Cardiac fibroblast (primary cell): ENCODE measurements around the gene HEYL.

Experiments used
- DNase-seq, 2 donors: peaks; one replicate each; pipeline versions ENCODE4 v3.0.0 to v3.0.0-alpha.2; 2010; ENCODE audit warnings: low read depth in 2 of 2
- H3K4me3 ChIP-seq, 2 donors: replicated peaks in 1 of 2; 1 replicate in 1 of 2; 2 replicates in 1 of 2; pipeline ENCODE4 v1.5.1; 2011; ENCODE audit warnings: low read depth in 2 of 2, low read length in 2 of 2, mild to moderate bottlenecking in 2 of 2, moderate library complexity in 1 of 2
- TF ChIP-seq, protein P1 (sequence below): IDR thresholded peaks from one replicate; pipeline ENCODE4 v1.5.1; 2011; ENCODE audit warnings: low read depth, mild to moderate bottlenecking, low read length, inconsistent platforms

HEYL gene

DNA sequence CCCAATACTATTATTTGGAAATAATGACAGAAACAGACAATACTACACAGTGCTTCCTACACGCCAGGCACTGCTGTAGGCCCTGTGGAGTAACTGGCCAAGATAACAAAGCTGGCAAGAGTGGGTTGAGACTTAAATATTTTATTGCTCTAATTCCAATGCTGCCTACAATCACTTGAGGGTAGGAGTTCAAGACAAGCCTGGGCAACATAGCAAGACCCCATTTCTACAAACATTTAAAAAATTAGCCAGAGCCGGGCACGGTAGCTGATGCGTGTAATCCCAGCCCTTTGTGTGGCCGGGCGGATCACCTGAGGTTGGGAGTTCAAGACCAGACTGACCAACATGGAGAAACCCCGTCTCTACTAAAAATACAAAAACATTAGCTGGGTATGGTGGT, 53.5 kb downstream of the HEYL start:
- TF ChIP-seq, protein P1, sequence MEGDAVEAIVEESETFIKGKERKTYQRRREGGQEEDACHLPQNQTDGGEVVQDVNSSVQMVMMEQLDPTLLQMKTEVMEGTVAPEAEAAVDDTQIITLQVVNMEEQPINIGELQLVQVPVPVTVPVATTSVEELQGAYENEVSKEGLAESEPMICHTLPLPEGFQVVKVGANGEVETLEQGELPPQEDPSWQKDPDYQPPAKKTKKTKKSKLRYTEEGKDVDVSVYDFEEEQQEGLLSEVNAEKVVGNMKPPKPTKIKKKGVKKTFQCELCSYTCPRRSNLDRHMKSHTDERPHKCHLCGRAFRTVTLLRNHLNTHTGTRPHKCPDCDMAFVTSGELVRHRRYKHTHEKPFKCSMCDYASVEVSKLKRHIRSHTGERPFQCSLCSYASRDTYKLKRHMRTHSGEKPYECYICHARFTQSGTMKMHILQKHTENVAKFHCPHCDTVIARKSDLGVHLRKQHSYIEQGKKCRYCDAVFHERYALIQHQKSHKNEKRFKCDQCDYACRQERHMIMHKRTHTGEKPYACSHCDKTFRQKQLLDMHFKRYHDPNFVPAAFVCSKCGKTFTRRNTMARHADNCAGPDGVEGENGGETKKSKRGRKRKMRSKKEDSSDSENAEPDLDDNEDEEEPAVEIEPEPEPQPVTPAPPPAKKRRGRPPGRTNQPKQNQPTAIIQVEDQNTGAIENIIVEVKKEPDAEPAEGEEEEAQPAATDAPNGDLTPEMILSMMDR = no peak
- H3K4me3 ChIP-seq = no peak overlapping the region
- no peak for DNase-seq

DNA sequence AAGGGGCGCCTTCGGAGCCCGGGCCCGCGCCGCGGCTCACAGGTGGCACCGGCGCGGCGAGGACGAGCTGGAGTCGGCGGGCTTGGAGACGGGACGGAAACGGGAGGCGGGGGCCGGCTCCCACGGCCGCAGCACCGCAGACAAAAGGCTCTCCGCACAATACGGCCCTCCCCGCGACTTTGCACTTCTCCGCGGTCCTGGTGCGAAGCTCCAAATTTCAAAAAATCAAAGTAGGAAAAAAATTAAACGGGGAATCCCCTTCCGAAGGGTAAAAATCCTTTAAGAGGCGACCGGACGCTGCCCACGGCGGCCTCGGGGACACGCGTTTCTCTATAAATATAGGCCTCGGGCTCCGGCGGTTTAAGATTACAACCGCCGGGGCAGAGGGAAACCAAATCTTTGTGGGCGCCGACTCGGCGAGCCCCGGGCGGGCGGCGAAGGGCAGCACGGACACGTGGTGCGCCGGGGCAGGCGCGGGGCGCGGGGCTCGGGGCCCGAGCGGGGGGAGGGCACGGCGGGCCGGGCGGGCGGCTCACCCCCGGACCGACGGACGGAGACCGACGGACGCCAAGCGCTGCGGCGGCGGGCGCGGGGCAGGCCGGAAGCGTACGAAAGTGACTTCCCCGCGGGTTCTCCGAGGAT, 63.3 kb downstream of the HEYL start:
- peak overlapping the region; percentile 79 to 82 for H3K4me3 ChIP-seq
- TF ChIP-seq, protein P1 = no peak
- peak; percentile 9 to 22 for DNase-seq

- DNase-seq = peak; percentile 62 to 81
- peak overlapping the region; percentile 79 to 82 for H3K4me3 ChIP-seq
- TF ChIP-seq, protein P1 = no peak
Measured at GRCh38 chr1:39575191-39576015, 64.0 kb downstream of the HEYL start.

- H3K4me3 ChIP-seq = peak overlapping the region; percentile 79 to 82
- TF ChIP-seq, protein P1 = no peak
- peak; percentile 20 for DNase-seq
Measured at GRCh38 chr1:39574646-39575045, 64.8 kb downstream of the HEYL start.
